MM.1S (cell line): ENCODE data around the gene CDC42BPA.

ENCODE experiments used
- DNase-seq: peaks from one replicate; pipeline ENCODE4 v3.0.0-alpha.2; 2015
- H2AFZ ChIP-seq: fragments of 300-600 bp; sonication (generic); 2 replicates; pipeline ENCODE4 v1.6.0; 2016; ENCODE audit warnings: antibody characterized with exemption, low read length
- H3F3A ChIP-seq: fragments of 300-600 bp; sonication (generic); 2 replicates; pipeline ENCODE4 v1.6.1; 2016; ENCODE audit warnings: mild to moderate bottlenecking, antibody characterized with exemption, low read length, moderate library complexity, mixed read lengths; ENCODE audit not compliant: insufficient read depth
- H3K27ac ChIP-seq: fragments of 300-600 bp; sonication (generic); 2 replicates; pipeline ENCODE4 v1.5.1; 2016; ENCODE audit warnings: mild to moderate bottlenecking, low read length
- H3K27me3 ChIP-seq: fragments of 300-600 bp; sonication (generic); replicated peaks from 2 replicates; pipeline ENCODE4 v1.6.0; 2016; ENCODE audit warnings: low read length; ENCODE audit not compliant: insufficient read depth
- H3K36me3 ChIP-seq: fragments of 300-600 bp; sonication (generic); replicated peaks from 2 replicates; pipeline ENCODE4 v1.6.1; 2016; ENCODE audit warnings: mild to moderate bottlenecking, low read length, mixed read lengths; ENCODE audit not compliant: insufficient read depth
- H3K4me1 ChIP-seq: fragments of 300-600 bp; sonication (generic); 2 replicates; pipeline ENCODE4 v1.6.1; 2016; ENCODE audit warnings: low read length, mixed read lengths
- H3K4me2 ChIP-seq: fragments of 300-600 bp; sonication (generic); 2 replicates; pipeline ENCODE4 v1.6.0; 2016; ENCODE audit warnings: low read depth, low read length
- H3K4me3 ChIP-seq: fragments of 300-600 bp; sonication (generic); 2 replicates; pipeline ENCODE4 v1.5.1; 2016; ENCODE audit warnings: low read length, mixed read lengths
- H3K79me2 ChIP-seq: fragments of 300-600 bp; sonication (generic); 2 replicates; pipeline ENCODE4 v1.6.1; 2016; ENCODE audit warnings: mixed run types, low read length, mixed read lengths
- H3K9ac ChIP-seq: fragments of 300-600 bp; sonication (generic); 2 replicates; pipeline ENCODE4 v1.6.1; 2016; ENCODE audit warnings: low read length, mixed read lengths
- H3K9me2 ChIP-seq: fragments of 300-600 bp; sonication (generic); replicated peaks from 2 replicates; pipeline ENCODE4 v1.6.1; 2016; ENCODE audit warnings: mild to moderate bottlenecking, low read length, mixed read lengths; ENCODE audit not compliant: insufficient read depth
- H3K9me3 ChIP-seq: fragments of 300-600 bp; sonication (generic); replicated peaks from 2 replicates; pipeline ENCODE4 v1.6.1; 2016; ENCODE audit warnings: mild to moderate bottlenecking, low read length, mixed read lengths; ENCODE audit not compliant: insufficient read depth
- H4K20me1 ChIP-seq: fragments of 300-600 bp; sonication (generic); 2 replicates; pipeline ENCODE4 v1.6.1; 2016; ENCODE audit warnings: mild to moderate bottlenecking, low read length, moderate library complexity, mixed read lengths; ENCODE audit not compliant: insufficient read depth
- CTCF ChIP-seq: fragments of 300-600 bp; sonication (generic); IDR thresholded peaks from 2 replicates; pipeline ENCODE4 v1.5.1; 2016; ENCODE audit warnings: antibody characterized with exemption, low read length, mixed read lengths
- EZH2 ChIP-seq: fragments of 300-600 bp; sonication (generic); optimal IDR thresholded peaks from 2 replicates; pipeline ENCODE3; 2017; ENCODE audit warnings: low read depth, mild to moderate bottlenecking, antibody characterized with exemption, low read length, mixed read lengths
- EZH2phosphoT487 ChIP-seq: fragments of 300-600 bp; sonication (generic); IDR thresholded peaks from 2 replicates; pipeline ENCODE4 v1.6.1; 2018; ENCODE audit warnings: antibody characterized with exemption, low read length

Gene CDC42BPA

GRCh38 chr1:226978432-226979114 is 339.7 kb downstream of the CDC42BPA start:
- Histone ChIP-seq H3K4me2 (no peak overlapping the region), H3K27ac (no peak overlapping the region), H3K9me2 (no peaks in the 10 kb centered on the region), H3K79me2 (peaks cover 16% of the 10 kb centered on the region), H3K9ac (no peak overlapping the region), H3K9me3 (no peaks in the 10 kb centered on the region), H3K4me1 (no peaks in the 10 kb centered on the region), H3K27me3 (no peaks in the 10 kb centered on the region), H3K36me3 (0 out of 2 replicates have a peak, but pooled peaks cover 5% of the 10 kb centered on the region), H2AFZ (no peak overlapping the region), H4K20me1 (no peaks in the 10 kb centered on the region), H3K4me3 (no peak overlapping the region), H3F3A (no peaks in the 10 kb centered on the region)
- no peak for DNase-seq
- no peak for TF ChIP-seq EZH2phosphoT487
- TF ChIP-seq CTCF, result no peak
- TF ChIP-seq EZH2, result no peak

GRCh38 chr1:226977643-226978431 is 340.5 kb downstream of the CDC42BPA start:
- no peaks in the 10 kb centered on the region for H3K9me3 ChIP-seq
- H3K4me2 ChIP-seq, result no peak overlapping the region
- no peak for TF ChIP-seq EZH2phosphoT487
- TF ChIP-seq CTCF, result no peak
- no peak for TF ChIP-seq EZH2
- H2AFZ ChIP-seq, result no peak overlapping the region
- DNase-seq, result no peak
- no peak overlapping the region for H3K4me3 ChIP-seq
- H3K9me2 ChIP-seq, result no peaks in the 10 kb centered on the region
- 0 out of 2 replicates have a peak, but pooled peaks cover 5% of the 10 kb centered on the region for H3K36me3 ChIP-seq
- H3K27me3 ChIP-seq, result no peaks in the 10 kb centered on the region
- H3K79me2 ChIP-seq, result peaks cover 23% of the 10 kb centered on the region
- H4K20me1 ChIP-seq, result no peaks in the 10 kb centered on the region
- no peaks in the 10 kb centered on the region for H3K4me1 ChIP-seq
- no peaks in the 10 kb centered on the region for H3F3A ChIP-seq
- H3K27ac ChIP-seq, result no peak overlapping the region
- no peak overlapping the region for H3K9ac ChIP-seq

GRCh38 chr1:226976978-226977642 is 341.2 kb downstream of the CDC42BPA start:
- Histone ChIP-seq H3K9me3 (no peaks in the 10 kb centered on the region), H3K36me3 (0 out of 2 replicates have a peak, but pooled peaks cover 2% of the 10 kb centered on the region), H3K27me3 (no peaks in the 10 kb centered on the region), H3K4me2 (no peak overlapping the region), H3K9ac (no peak overlapping the region), H2AFZ (no peak overlapping the region), H3K9me2 (no peaks in the 10 kb centered on the region), H3K79me2 (peaks cover 25% of the 10 kb centered on the region), H3K4me1 (no peaks in the 10 kb centered on the region), H4K20me1 (no peaks in the 10 kb centered on the region), H3F3A (no peaks in the 10 kb centered on the region), H3K4me3 (no peak overlapping the region), H3K27ac (no peak overlapping the region)
- no peak for DNase-seq
- TF ChIP-seq EZH2phosphoT487 (no peak), EZH2 (no peak), CTCF (no peak)
